Activated CD4-positive, alpha-beta memory T cell treated with anti-CD3 and anti-CD28 coated beads, Interleukin-2, amount 10 ng/mL, durations not matched to agents 7 days and 5 days (primary cell): Measurements from ENCODE around the gene ATRN. TPM values are rescaled to one million over a fixed set of nuclear protein-coding genes. Genes with fewer than 3 reads are reported as not detected.

ENCODE experiments used
- CTCF ChIA-PET: fragments of 350-600 bp; sonication (Branson Sonifier 250); formaldehyde crosslinking; loops from one replicate; lab custom pipeline; 2021; ENCODE audit warnings: antibody characterized with exemption, inconsistent platforms; lab: Charles Lee
- POLR2A ChIA-PET: fragments of 350-600 bp; sonication (Branson Sonifier 250); formaldehyde crosslinking; loops from one replicate; lab custom pipeline; 2021; ENCODE audit warnings: antibody characterized with exemption; lab: Charles Lee
- DNase-seq: peaks from one replicate; pipeline ENCODE4 v3.0.0-alpha.2; 2020
- H3K27ac Mint-ChIP-seq: one replicate; pipeline ENCODE4 v1.8.0; 2021; ENCODE audit warnings: mild to moderate bottlenecking, mixed read lengths
- H3K27me3 Mint-ChIP-seq: one replicate; pipeline ENCODE4 v1.8.0; 2021; ENCODE audit warnings: mixed read lengths
- H3K36me3 Mint-ChIP-seq: one replicate; pipeline ENCODE4 v1.8.0; 2021; ENCODE audit warnings: low read depth, mixed read lengths
- H3K4me1 Mint-ChIP-seq: one replicate; pipeline ENCODE4 v1.8.0; 2021; ENCODE audit warnings: mixed read lengths
- H3K4me3 Mint-ChIP-seq: one replicate; pipeline ENCODE4 v1.8.0; 2021; ENCODE audit warnings: mild to moderate bottlenecking, mixed read lengths
- H3K9me3 Mint-ChIP-seq: one replicate; pipeline ENCODE4 v1.8.0; 2021; ENCODE audit warnings: mixed read lengths
- total RNA-seq, 2 experiments: library from RNA; stranded (reverse); gene quantifications; one replicate each; pipeline ENCODE4 v1.2.3, GENCODE V29; 2021

The ATRN gene
- total RNA-seq, 2 experiments from 2014 or later, result 7.8 to 8.1 TPM

DNA sequence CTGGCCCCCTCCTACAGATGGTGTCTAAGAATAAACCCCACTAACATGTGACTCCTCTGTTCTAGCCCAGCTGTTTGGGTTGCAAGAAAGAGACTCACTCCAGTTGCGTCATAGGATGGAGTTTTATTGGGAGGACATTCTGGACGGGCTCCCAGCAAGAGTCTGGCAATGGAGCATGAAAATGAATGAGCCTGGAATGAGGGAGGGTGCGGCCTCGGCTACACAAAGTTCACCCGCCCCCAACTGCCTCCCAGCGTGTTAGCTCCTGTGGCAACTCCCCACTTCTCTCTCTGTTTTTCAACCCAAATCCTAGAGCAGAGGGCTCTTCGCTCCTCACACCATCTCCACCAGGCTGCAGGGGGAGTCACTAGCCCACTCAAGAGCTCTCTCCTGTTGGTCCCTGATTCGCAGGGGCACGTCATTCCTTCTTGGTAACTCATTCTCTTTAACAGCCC is 216.1 kb downstream of the ATRN start:
- Mint-ChIP-seq H3K27ac (no peak overlapping the region), H3K4me1 (no peaks in the 10 kb centered on the region), H3K4me3 (no peak overlapping the region), H3K36me3 (no peaks in the 10 kb centered on the region), H3K27me3 (peaks cover 35% of the 10 kb centered on the region), H3K9me3 (no peaks in the 10 kb centered on the region)
- DNase-seq, result no peak
- POLR2A ChIA-PET, result no interaction called here
- CTCF ChIA-PET, result interaction anchor here (1.5 kb wide), 1 partner anchor 10 kb away, joined by 8 read pairs; no protein-coding TSS in a partner anchor

DNA sequence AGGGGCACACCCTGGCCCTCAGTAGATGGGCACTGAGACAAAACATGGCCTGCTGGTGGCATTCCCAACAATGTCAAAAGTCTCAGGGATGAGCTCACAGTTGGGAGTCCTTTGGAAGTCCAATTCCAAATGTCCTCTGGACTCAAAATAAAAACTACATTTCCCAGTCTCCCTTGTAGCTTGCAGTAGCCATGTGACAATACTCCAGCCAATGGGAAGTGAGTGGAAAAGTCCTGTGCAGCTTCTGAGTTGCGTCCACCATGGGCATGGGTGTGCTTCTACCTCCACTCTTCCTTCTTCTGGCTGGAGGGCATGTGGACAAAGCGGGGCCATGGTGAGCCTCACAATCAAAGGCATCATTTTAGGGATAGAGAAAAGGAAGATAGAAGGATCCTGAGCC is 216.8 kb downstream of the ATRN start:
- no peaks in the 10 kb centered on the region for H3K4me1 Mint-ChIP-seq
- POLR2A ChIA-PET, result no interaction called here
- no peak overlapping the region for H3K4me3 Mint-ChIP-seq
- H3K36me3 Mint-ChIP-seq, result no peaks in the 10 kb centered on the region
- H3K27me3 Mint-ChIP-seq, result peaks cover 31% of the 10 kb centered on the region
- no peak overlapping the region for H3K27ac Mint-ChIP-seq
- CTCF ChIA-PET, result interaction anchor here (1.5 kb wide), 1 partner anchor 11 kb away, joined by 8 read pairs; no protein-coding TSS in a partner anchor
- DNase-seq, result no peak
- H3K9me3 Mint-ChIP-seq, result no peaks in the 10 kb centered on the region

DNA sequence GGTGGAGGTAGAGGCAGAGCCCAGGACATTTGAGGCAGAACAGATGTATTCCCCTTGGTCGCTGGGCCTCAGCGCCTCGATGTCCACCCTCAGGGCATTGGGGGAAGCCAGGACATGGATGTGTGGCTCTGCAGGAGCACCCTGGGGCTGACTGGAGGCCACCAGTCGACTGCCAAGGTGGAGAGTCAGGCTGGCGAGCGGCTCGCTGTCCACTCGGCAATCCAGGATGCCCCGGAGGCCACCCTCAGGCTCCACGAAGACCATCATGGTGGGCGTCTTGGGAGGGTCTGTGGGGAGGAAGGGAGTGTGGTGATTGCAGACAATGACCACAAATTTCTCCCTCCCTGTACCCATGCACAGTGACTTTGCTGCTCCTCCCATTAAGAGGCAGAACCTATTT is 219.2 kb downstream of the ATRN start:
- Mint-ChIP-seq H3K4me1 (no peaks in the 10 kb centered on the region), H3K4me3 (no peak overlapping the region), H3K9me3 (no peaks in the 10 kb centered on the region), H3K36me3 (no peaks in the 10 kb centered on the region), H3K27me3 (peaks cover 15% of the 10 kb centered on the region), H3K27ac (no peak overlapping the region)
- no peak for DNase-seq
- CTCF ChIA-PET, result no interaction called here
- POLR2A ChIA-PET, result no interaction called here

DNA sequence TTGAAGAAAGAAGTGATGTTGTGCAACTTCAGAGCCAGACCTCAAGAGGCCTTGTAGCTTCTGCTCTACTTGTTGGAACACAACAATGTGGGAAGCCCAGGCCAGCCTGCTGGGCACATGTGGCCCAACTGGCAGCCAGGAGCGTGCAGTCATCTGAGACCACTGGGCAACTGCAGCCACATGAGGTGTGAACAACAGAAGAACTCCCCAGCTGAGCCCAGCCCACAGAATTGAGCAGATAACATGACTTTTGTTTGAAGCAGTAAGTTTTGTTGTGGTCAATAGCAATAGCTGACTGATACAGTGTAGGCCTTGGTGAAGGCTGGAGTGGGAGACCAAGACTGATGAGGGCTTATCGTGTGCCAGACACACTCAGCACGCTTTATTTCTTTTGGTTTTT is 219.6 kb downstream of the ATRN start:
- Mint-ChIP-seq H3K36me3 (no peaks in the 10 kb centered on the region), H3K27me3 (peaks cover 12% of the 10 kb centered on the region), H3K27ac (no peak overlapping the region), H3K4me1 (no peaks in the 10 kb centered on the region), H3K9me3 (no peaks in the 10 kb centered on the region), H3K4me3 (no peak overlapping the region)
- POLR2A ChIA-PET, result no interaction called here
- CTCF ChIA-PET, result interaction anchor here (0.7 kb wide), 2 partner anchors 13 to 739 kb away, joined by 3 read pairs; no protein-coding TSS in a partner anchor
- DNase-seq, result no peak

DNA sequence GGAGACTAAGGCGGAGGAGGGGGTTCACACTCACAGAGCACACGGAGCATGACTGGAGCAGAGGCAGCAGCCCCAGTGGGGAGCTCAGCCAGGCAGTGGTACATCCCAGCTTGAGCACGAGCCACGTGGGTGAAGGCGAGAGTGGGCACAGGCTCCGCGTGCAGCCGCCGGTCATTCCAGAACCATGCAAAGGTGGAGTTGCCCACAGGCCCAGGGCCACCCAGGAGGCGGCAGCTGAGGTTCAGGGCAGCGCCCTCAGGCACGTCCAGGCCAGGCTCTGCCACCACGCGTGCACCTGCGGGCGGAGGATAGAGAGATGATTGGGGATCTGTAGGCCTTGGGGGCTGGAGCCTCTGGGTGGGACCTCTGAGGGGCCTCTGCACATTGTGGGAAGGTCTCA is 220.5 kb downstream of the ATRN start:
- H3K9me3 Mint-ChIP-seq, result no peaks in the 10 kb centered on the region
- peaks cover 11% of the 10 kb centered on the region for H3K27me3 Mint-ChIP-seq
- no peak for DNase-seq
- CTCF ChIA-PET, result interaction anchor here (0.7 kb wide), 2 partner anchors 14 to 738 kb away, joined by 3 read pairs; no protein-coding TSS in a partner anchor
- POLR2A ChIA-PET, result no interaction called here
- H3K4me1 Mint-ChIP-seq, result no peaks in the 10 kb centered on the region
- H3K4me3 Mint-ChIP-seq, result no peak overlapping the region
- H3K36me3 Mint-ChIP-seq, result no peaks in the 10 kb centered on the region
- H3K27ac Mint-ChIP-seq, result no peak overlapping the region

DNA sequence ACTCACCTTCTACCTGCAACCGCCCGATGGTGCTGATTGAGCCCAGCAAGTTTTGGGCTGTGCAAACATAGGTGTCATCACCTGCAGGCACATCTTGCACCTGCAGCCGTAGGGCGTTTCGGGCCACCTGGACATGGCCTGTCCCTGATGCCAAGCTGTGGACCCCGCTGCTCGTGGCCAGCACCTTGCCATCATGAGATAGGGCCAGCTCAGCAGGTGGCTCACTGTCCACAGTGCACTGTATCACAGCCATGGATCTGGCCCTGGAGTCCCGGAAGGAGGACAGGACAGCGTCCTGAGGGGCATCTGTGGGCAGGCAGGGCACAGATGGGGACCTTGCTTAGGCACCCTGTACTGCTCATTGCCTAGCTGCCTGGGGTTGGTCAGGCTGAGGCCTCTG is 221.1 kb downstream of the ATRN start:
- POLR2A ChIA-PET, result no interaction called here
- Mint-ChIP-seq H3K27ac (no peak overlapping the region), H3K9me3 (no peaks in the 10 kb centered on the region), H3K4me3 (no peak overlapping the region), H3K27me3 (peaks cover 6% of the 10 kb centered on the region), H3K4me1 (no peaks in the 10 kb centered on the region), H3K36me3 (no peaks in the 10 kb centered on the region)
- CTCF ChIA-PET, result no interaction called here
- DNase-seq, result no peak

DNA sequence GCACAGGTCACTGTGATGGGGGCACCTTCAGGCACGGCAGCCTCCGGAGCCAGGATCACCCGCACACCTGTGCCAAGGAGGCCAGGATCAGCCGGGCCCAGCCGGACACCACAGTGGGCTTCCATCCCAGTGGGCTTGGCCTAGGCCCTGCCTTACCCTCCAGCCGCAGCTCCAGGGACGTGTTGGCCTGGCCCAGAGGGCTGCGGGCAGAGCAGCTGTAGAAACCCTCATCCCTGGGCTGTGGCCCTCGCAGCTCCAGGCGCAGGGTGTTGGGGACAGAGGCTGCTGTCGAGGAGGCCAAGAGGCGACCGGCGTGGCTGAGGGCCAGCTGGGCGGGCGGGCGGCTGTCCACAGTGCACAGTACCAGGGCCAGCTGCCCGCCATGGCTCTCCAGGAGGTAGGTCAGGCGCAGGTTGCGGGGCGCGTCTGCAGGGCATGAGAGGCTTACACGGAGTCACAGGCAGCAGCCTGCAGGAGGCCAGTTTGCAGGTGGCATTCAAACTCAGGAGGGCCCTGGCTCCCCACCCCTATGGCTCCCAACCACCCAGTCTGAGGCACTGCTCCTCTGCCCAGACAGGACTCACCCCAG is 222.0 kb downstream of the ATRN start:
- CTCF ChIA-PET, result interaction anchor here (0.6 kb wide), 1 partner anchor 10 kb away, joined by 5 read pairs; no protein-coding TSS in a partner anchor
- no peaks in the 10 kb centered on the region for H3K36me3 Mint-ChIP-seq
- DNase-seq, result no peak
- H3K9me3 Mint-ChIP-seq, result no peaks in the 10 kb centered on the region
- no peak overlapping the region for H3K27ac Mint-ChIP-seq
- no peak overlapping the region for H3K4me3 Mint-ChIP-seq
- POLR2A ChIA-PET, result no interaction called here
- peaks cover 5% of the 10 kb centered on the region for H3K27me3 Mint-ChIP-seq
- no peaks in the 10 kb centered on the region for H3K4me1 Mint-ChIP-seq

- no peak overlapping the region for H3K4me3 Mint-ChIP-seq
- ChIA-PET CTCF (interaction anchor here (0.6 to 1.4 kb wide), 2 partner anchors 11 to 17 kb away, joined by 4 to 5 read pairs; no protein-coding TSS in a partner anchor), POLR2A (no interaction called here)
- DNase-seq, result no peak
- no peaks in the 10 kb centered on the region for H3K4me1 Mint-ChIP-seq
- H3K27me3 Mint-ChIP-seq, result no peaks in the 10 kb centered on the region
- no peaks in the 10 kb centered on the region for H3K9me3 Mint-ChIP-seq
- no peak overlapping the region for H3K27ac Mint-ChIP-seq
- no peaks in the 10 kb centered on the region for H3K36me3 Mint-ChIP-seq
Observed at GRCh38 chr20:3693376-3693775, 222.6 kb downstream of the ATRN start.

GRCh38 chr20:3694864-3695263 is 224.0 kb downstream of the ATRN start:
- Mint-ChIP-seq H3K27ac (no peak overlapping the region), H3K27me3 (no peaks in the 10 kb centered on the region), H3K4me3 (no peak overlapping the region), H3K4me1 (no peaks in the 10 kb centered on the region), H3K9me3 (no peaks in the 10 kb centered on the region), H3K36me3 (no peaks in the 10 kb centered on the region)
- no peak for DNase-seq
- ChIA-PET POLR2A (no interaction called here), CTCF (interaction anchor here (0.6 to 2.3 kb wide), 4 partner anchors 16 to 79 kb away, joined by 3 to 10 read pairs (median 4); no protein-coding TSS in a partner anchor)

- Mint-ChIP-seq H3K27ac (no peak overlapping the region), H3K36me3 (no peaks in the 10 kb centered on the region), H3K4me3 (no peak overlapping the region), H3K9me3 (no peaks in the 10 kb centered on the region), H3K4me1 (no peaks in the 10 kb centered on the region), H3K27me3 (no peaks in the 10 kb centered on the region)
- no peak for DNase-seq
- CTCF ChIA-PET, result interaction anchor here (0.6 to 1.5 kb wide), 8 partner anchors 15 to 449 kb away, joined by 3 to 7 read pairs (median 3); no protein-coding TSS in a partner anchor
- POLR2A ChIA-PET, result interaction anchor here (0.7 kb wide), 1 partner anchor 286 kb away, joined by 3 read pairs; no protein-coding TSS in a partner anchor
Observed at GRCh38 chr20:3696200-3696599, 225.4 kb downstream of the ATRN start.

GRCh38 chr20:3696745-3697587 is 226.1 kb downstream of the ATRN start:
- H3K9me3 Mint-ChIP-seq, result no peaks in the 10 kb centered on the region
- no peaks in the 10 kb centered on the region for H3K36me3 Mint-ChIP-seq
- POLR2A ChIA-PET, result interaction anchor here (0.7 kb wide), 1 partner anchor 285 kb away, joined by 3 read pairs; no protein-coding TSS in a partner anchor
- CTCF ChIA-PET, result interaction anchor here (0.6 to 1.5 kb wide), 8 partner anchors 14 to 450 kb away, joined by 3 to 7 read pairs (median 3); no protein-coding TSS in a partner anchor
- no peak overlapping the region for H3K4me3 Mint-ChIP-seq
- no peaks in the 10 kb centered on the region for H3K4me1 Mint-ChIP-seq
- DNase-seq, result no peak
- no peak overlapping the region for H3K27ac Mint-ChIP-seq
- H3K27me3 Mint-ChIP-seq, result no peaks in the 10 kb centered on the region

GRCh38 chr20:3697588-3698305 is 226.9 kb downstream of the ATRN start:
- no peak overlapping the region for H3K4me3 Mint-ChIP-seq
- no peaks in the 10 kb centered on the region for H3K27me3 Mint-ChIP-seq
- no peaks in the 10 kb centered on the region for H3K9me3 Mint-ChIP-seq
- no peaks in the 10 kb centered on the region for H3K36me3 Mint-ChIP-seq
- no peak for DNase-seq
- H3K4me1 Mint-ChIP-seq, result no peaks in the 10 kb centered on the region
- ChIA-PET CTCF (interaction anchor here (1.0 to 1.4 kb wide), 3 partner anchors 10 to 38 kb away, joined by 3 read pairs; no protein-coding TSS in a partner anchor), POLR2A (no interaction called here)
- no peak overlapping the region for H3K27ac Mint-ChIP-seq
